SJSA1 (cell line): ENCODE results near the gene LRSAM1. TPM values are rescaled to one million over a fixed set of nuclear protein-coding genes. Genes with fewer than 3 reads are reported as not detected.

Experiments used
- DNase-seq, 2 experiments: peaks; one replicate each; pipeline ENCODE4 v3.0.0-alpha.2; 2015 to 2020; ENCODE audit warnings: low spot score in 2 of 2, low read depth in 1 of 2
- H3K27ac ChIP-seq: fragments of 250-450 bp; sonication (Bioruptor Pico); 2 replicates; pipeline ENCODE4 v1.5.1; 2020; ENCODE audit warnings: mild to moderate bottlenecking, moderate library complexity
- H3K27me3 ChIP-seq: fragments of 250-450 bp; sonication (Bioruptor Pico); replicated peaks from 2 replicates; pipeline ENCODE4 v1.5.1; 2020; ENCODE audit warnings: mild to moderate bottlenecking, moderate library complexity
- H3K36me3 ChIP-seq: fragments of 250-450 bp; sonication (Bioruptor Pico); 2 replicates; pipeline ENCODE4 v1.5.1; 2020; ENCODE audit warnings: mild to moderate bottlenecking
- H3K4me1 ChIP-seq: fragments of 250-450 bp; sonication (Bioruptor Pico); replicated peaks from 2 replicates; pipeline ENCODE4 v1.6.1; 2021; ENCODE audit warnings: mild to moderate bottlenecking
- H3K4me3 ChIP-seq: fragments of 250-450 bp; sonication (Bioruptor Pico); 2 replicates; pipeline ENCODE4 v1.5.1; 2020; ENCODE audit warnings: mild to moderate bottlenecking
- H3K9me3 ChIP-seq: fragments of 250-450 bp; sonication (Bioruptor Pico); replicated peaks from 2 replicates; pipeline ENCODE4 v1.5.1; 2020; ENCODE audit warnings: mild to moderate bottlenecking
- total RNA-seq: library from RNA; depleted of rRNA; stranded (reverse); fragments of >200 nt; shearing (Covaris generic); gene quantifications from 2 replicates; pipeline ENCODE4 v1.2.3, GENCODE V29; 2014

LRSAM1 gene
- total RNA-seq, 1 experiment from 2014 or later: 5.3 TPM

GRCh38 chr9:127526655-127527559 lies 75.6 kb downstream of the LRSAM1 start:
- no peak overlapping the region for H3K4me3 ChIP-seq
- DNase-seq: no peak
- peaks cover 9% of the 10 kb centered on the region for H3K9me3 ChIP-seq
- H3K36me3 ChIP-seq: peaks cover 92% of the 10 kb centered on the region
- H3K27me3 ChIP-seq: no peaks in the 10 kb centered on the region
- H3K4me1 ChIP-seq: peaks cover 42% of the 10 kb centered on the region
- no peak overlapping the region for H3K27ac ChIP-seq

- Histone ChIP-seq H3K4me3 (no peak overlapping the region), H3K36me3 (peaks cover 88% of the 10 kb centered on the region), H3K27ac (no peak overlapping the region), H3K9me3 (peaks cover 9% of the 10 kb centered on the region), H3K4me1 (peaks cover 34% of the 10 kb centered on the region), H3K27me3 (no peaks in the 10 kb centered on the region)
- no peak for DNase-seq
Observed at GRCh38 chr9:127527560-127528268, 76.4 kb downstream of the LRSAM1 start.

GRCh38 chr9:127528422-127529251 lies 77.3 kb downstream of the LRSAM1 start:
- Histone ChIP-seq H3K27me3 (no peaks in the 10 kb centered on the region), H3K27ac (no peak overlapping the region), H3K36me3 (peaks cover 80% of the 10 kb centered on the region)

GRCh38 chr9:127529671-127530070 lies 78.4 kb downstream of the LRSAM1 start:
- H3K4me1 ChIP-seq: peaks cover 24% of the 10 kb centered on the region
- H3K36me3 ChIP-seq: peaks cover 80% of the 10 kb centered on the region
- peaks cover 6% of the 10 kb centered on the region for H3K9me3 ChIP-seq
- no peak for DNase-seq
- no peaks in the 10 kb centered on the region for H3K27me3 ChIP-seq
- no peak overlapping the region for H3K4me3 ChIP-seq
- H3K27ac ChIP-seq: no peak overlapping the region

More at GRCh38 chr9:127528422-127529251, 77.3 kb downstream of the LRSAM1 start:
- DNase-seq: no peak
- Histone ChIP-seq H3K9me3 (peaks cover 6% of the 10 kb centered on the region), H3K4me1 (peaks cover 27% of the 10 kb centered on the region), H3K4me3 (no peak overlapping the region)

GRCh38 chr9:127530206-127530941 lies 79.1 kb downstream of the LRSAM1 start:
- H3K4me1 ChIP-seq: peaks cover 24% of the 10 kb centered on the region
- no peak overlapping the region for H3K4me3 ChIP-seq
- DNase-seq: no peak
- H3K9me3 ChIP-seq: peaks cover 6% of the 10 kb centered on the region
- no peaks in the 10 kb centered on the region for H3K27me3 ChIP-seq
- H3K36me3 ChIP-seq: peaks cover 80% of the 10 kb centered on the region
- H3K27ac ChIP-seq: no peak overlapping the region

- Histone ChIP-seq H3K4me3 (no peak overlapping the region), H3K4me1 (peaks cover 28% of the 10 kb centered on the region), H3K9me3 (no peaks in the 10 kb centered on the region), H3K36me3 (peaks cover 80% of the 10 kb centered on the region), H3K27ac (no peak overlapping the region), H3K27me3 (no peaks in the 10 kb centered on the region)
- DNase-seq: no peak
Observed at GRCh38 chr9:127531676-127532075, 80.4 kb downstream of the LRSAM1 start.

GRCh38 chr9:127534250-127534906 lies 83.1 kb downstream of the LRSAM1 start:
- no peak for DNase-seq
- Histone ChIP-seq H3K4me3 (no peak overlapping the region), H3K27ac (peak overlapping the region; percentile 43; the same call in 1 of the 2 replicates), H3K36me3 (peaks cover 70% of the 10 kb centered on the region), H3K4me1 (peaks cover 51% of the 10 kb centered on the region), H3K9me3 (no peaks in the 10 kb centered on the region), H3K27me3 (no peaks in the 10 kb centered on the region)

- no peak for DNase-seq
- no peaks in the 10 kb centered on the region for H3K27me3 ChIP-seq
- peaks cover 64% of the 10 kb centered on the region for H3K36me3 ChIP-seq
- no peak overlapping the region for H3K27ac ChIP-seq
- no peaks in the 10 kb centered on the region for H3K9me3 ChIP-seq
- no peak overlapping the region for H3K4me3 ChIP-seq
- H3K4me1 ChIP-seq: peaks cover 57% of the 10 kb centered on the region
Observed at GRCh38 chr9:127534931-127535330, 83.6 kb downstream of the LRSAM1 start.

GRCh38 chr9:127535396-127535795 lies 84.1 kb downstream of the LRSAM1 start:
- Histone ChIP-seq H3K9me3 (no peaks in the 10 kb centered on the region), H3K27me3 (no peaks in the 10 kb centered on the region), H3K27ac (no peak overlapping the region), H3K36me3 (peaks cover 63% of the 10 kb centered on the region), H3K4me1 (peaks cover 62% of the 10 kb centered on the region), H3K4me3 (no peak overlapping the region)
- DNase-seq: no peak

- DNase-seq: no peak
- Histone ChIP-seq H3K4me1 (peaks cover 66% of the 10 kb centered on the region), H3K4me3 (no peak overlapping the region), H3K36me3 (peaks cover 63% of the 10 kb centered on the region), H3K9me3 (no peaks in the 10 kb centered on the region), H3K27ac (no peak overlapping the region), H3K27me3 (no peaks in the 10 kb centered on the region)
Observed at GRCh38 chr9:127535834-127536233, 84.5 kb downstream of the LRSAM1 start.

- Histone ChIP-seq H3K4me3 (no peak overlapping the region), H3K27ac (no peak overlapping the region), H3K4me1 (peaks cover 73% of the 10 kb centered on the region)
Observed at GRCh38 chr9:127536499-127536898, 85.2 kb downstream of the LRSAM1 start.

GRCh38 chr9:127537014-127537413 lies 85.7 kb downstream of the LRSAM1 start:
- Histone ChIP-seq H3K36me3 (peaks cover 63% of the 10 kb centered on the region), H3K27ac (no peak overlapping the region), H3K4me1 (peaks cover 78% of the 10 kb centered on the region), H3K27me3 (no peaks in the 10 kb centered on the region), H3K9me3 (no peaks in the 10 kb centered on the region), H3K4me3 (no peak overlapping the region)
- no peak for DNase-seq

More at GRCh38 chr9:127536499-127536898, 85.2 kb downstream of the LRSAM1 start:
- no peak for DNase-seq
- Histone ChIP-seq H3K36me3 (peaks cover 63% of the 10 kb centered on the region), H3K9me3 (no peaks in the 10 kb centered on the region), H3K27me3 (no peaks in the 10 kb centered on the region)
